Adipose tissue (tissue), 3 donors: ENCODE data around the gene DCP1A. TPM values are rescaled to one million over a fixed set of nuclear protein-coding genes. Genes with fewer than 3 reads are reported as not detected.

ENCODE experiments used
- H3K27ac ChIP-seq: one replicate; pipeline ENCODE4 v1.5.1; 2013; ENCODE audit warnings: low read depth, low read length
- WGBS, 3 donors: extraction: QIAGEN DNeasy Blood & Tissue Kit; methylation state at CpG; one replicate each; pipeline ENCODE4 v1.1.7; 2013; 5-methylcytosine and 5-hydroxymethylcytosine counted together
- polyA plus RNA-seq, 3 donors: library from polyadenylated mRNA; stranded (reverse); fragments of 200-250 nt; gene quantifications; one replicate each; pipeline ENCODE4 v1.2.3, GENCODE V29; 2013
- donor health status: healthy with polysubstance abuse.
- donor health status: Bipolar disorder and iron deficiency.
- donor health status: healthy.

The DCP1A gene
- polyA plus RNA-seq, 3 donors, result 3.9 to 10.1 (median 6.9) TPM

DNA sequence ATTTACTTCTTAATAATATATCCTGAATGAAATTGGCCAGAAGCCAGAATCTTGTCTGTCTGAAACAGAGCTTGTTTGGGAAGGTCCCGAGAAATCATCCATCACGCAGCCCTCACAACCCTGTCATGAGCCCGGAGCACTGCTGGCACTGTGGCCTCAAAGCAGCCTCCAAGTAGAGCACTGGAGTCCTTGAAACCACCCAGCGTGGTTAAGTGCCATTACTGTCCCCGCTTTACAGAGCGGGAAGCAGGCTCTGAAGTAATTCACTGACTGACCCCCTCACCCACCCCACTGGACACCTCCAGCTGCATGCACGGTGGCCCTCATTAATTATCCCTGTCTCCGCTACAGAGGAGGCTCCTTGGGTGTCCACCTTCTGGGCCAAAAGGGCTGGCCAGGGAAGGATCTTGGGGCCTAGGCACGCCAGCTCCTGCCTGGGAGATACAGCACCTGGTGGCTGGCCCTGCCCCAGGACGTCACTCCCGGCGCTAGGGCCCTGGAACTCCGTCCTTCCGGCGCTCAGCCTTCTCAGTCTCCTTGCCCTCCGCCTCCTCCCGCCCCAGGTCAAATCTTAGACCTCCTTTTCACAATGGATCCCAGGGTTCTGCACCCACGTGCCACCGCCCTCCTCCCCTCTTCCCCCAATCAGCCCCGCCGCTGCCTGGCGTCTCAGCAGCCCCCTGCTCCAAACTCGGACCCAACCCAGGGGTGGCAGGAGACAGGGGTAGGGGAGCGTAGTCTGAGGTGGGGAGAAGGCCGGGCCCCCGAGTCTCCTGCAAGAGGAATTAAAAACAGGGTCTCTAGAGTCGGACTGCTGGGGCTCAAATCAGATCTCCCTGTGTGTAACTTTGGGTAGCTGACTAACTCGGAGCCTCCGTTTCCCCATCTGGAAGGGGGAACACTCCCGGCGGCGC, 92.6 kb downstream of the DCP1A start:
- H3K27ac ChIP-seq, result no peak overlapping the region
- WGBS, 3 donors, result 1 to 3% (median 2%) methylated on average over 30 to 32 of the region's 32 CpGs

GRCh38 chr3:53253707-53254508, 93.4 kb downstream of the DCP1A start:
- no peak overlapping the region for H3K27ac ChIP-seq
- 47 to 54% (median 48%) methylated on average over 7 of the region's 7 CpGs for WGBS, 3 donors

GRCh38 chr3:53252947-53253322, 94.4 kb downstream of the DCP1A start:
- H3K27ac ChIP-seq, result peak overlapping the region; percentile 74
- WGBS, 3 donors, result 70 to 90% (median 81%) methylated on average over 8 of the region's 8 CpGs

- 30 to 38% (median 33%) methylated on average over 10 of the region's 10 CpGs for WGBS, 3 donors
- no peak overlapping the region for H3K27ac ChIP-seq
Measured at GRCh38 chr3:53252096-53252946, 95.0 kb downstream of the DCP1A start.

DNA sequence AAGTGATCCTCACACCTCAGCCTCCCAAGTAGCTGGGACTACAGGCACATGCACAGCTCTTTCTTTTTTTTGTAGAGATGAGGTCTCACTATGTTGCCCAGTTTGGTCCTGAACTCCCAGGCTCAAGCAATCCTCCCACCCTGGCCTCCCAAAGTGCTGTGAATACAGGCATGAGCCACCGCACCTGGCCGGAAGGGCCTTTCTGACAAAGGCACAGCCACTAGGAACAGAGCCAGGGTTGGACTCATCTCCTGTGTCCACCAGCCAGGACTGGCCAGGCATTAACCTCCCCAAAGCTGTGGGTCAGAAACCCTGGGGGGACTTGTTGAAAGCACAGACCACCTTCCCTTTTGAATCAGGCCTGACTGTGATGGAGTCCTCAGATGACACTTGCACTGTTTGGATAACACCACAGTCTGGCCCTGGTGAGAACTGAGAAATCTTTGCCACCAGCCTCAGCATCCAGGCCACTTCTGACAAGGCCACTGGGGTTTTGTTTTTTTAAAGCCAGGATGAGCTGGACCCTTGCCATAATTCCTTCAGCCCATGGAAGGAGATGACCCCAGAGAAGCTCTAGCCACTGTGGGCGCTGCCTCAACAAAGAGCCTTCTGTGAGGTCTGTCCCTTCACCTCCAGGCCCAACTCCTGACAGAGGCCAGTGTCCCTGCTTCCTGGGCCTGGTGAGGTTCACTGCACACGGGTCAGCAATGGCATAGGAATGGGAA, 96.3 kb downstream of the DCP1A start:
- no peak overlapping the region for H3K27ac ChIP-seq
- 72 to 82% (median 77%) methylated on average over 4 of the region's 4 CpGs for WGBS, 3 donors

GRCh38 chr3:53250453-53250852, 96.9 kb downstream of the DCP1A start:
- WGBS, 3 donors, result 72 to 98% (median 89%) methylated on average over 3 of the region's 3 CpGs
- H3K27ac ChIP-seq, result no peak overlapping the region

GRCh38 chr3:53248161-53248560, 99.2 kb downstream of the DCP1A start:
- no peak overlapping the region for H3K27ac ChIP-seq
- 79 to 86% (median 79%) methylated on average over 6 of the region's 6 CpGs for WGBS, 3 donors

GRCh38 chr3:53247619-53248018, 99.7 kb downstream of the DCP1A start:
- WGBS, 3 donors, result 27 to 62% (median 47%) methylated on average over 2 of the region's 2 CpGs
- no peak overlapping the region for H3K27ac ChIP-seq

- WGBS, 3 donors, result 55 to 91% (median 91%) methylated on average over 8 of the region's 8 CpGs
- H3K27ac ChIP-seq, result no peak overlapping the region
Measured at GRCh38 chr3:53244271-53244670, 103.1 kb downstream of the DCP1A start.

- WGBS, 3 donors, result 73 to 88% (median 79%) methylated on average over 8 of the region's 8 CpGs
- no peak overlapping the region for H3K27ac ChIP-seq
Measured at GRCh38 chr3:53243785-53244184, 103.6 kb downstream of the DCP1A start.

DNA sequence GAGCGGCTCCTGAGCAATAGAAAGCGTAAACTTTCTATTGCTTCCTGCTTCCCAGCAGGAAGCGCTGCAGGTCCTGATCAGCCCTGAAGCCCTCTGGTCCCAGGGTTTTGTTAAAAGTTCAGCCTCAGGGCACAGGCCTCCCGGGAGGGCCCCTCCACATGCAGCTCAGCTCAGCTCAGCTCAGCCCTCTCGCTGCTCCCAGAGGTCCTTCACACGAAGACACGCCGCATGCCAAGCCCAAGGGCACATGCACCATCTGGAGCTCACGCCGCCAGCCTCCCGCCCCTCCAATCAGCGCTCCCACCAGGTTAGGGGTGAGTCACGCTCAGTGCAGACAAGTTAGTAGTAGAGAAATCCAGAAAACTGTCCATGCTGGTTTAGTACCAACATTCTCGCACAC, 104.2 kb downstream of the DCP1A start:
- H3K27ac ChIP-seq, result no peak overlapping the region
- 41 to 61% (median 42%) methylated on average over 14 of the region's 14 CpGs for WGBS, 3 donors

DNA sequence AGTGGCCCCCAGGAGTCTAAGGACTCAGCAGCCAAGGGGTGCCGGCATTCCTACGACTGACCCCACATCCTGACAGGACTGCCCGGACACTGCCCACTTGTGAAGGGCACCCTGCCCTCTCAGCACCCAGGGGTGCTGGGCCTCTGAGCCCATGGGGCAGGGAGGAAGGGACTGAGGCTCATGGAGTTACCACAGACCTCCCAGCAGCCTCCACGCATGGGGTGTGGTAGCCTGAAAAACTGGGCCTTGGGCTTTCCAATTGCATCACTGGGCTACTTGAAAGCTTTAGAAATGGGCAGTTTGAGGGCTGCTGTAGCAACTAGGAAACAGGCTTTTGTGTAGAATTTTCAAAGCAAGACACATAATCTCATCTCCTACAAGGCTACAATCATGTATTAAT, 104.7 kb downstream of the DCP1A start:
- H3K27ac ChIP-seq, result no peak overlapping the region
- WGBS, 3 donors, result 49 to 77% (median 69%) methylated on average over 4 of the region's 4 CpGs

DNA sequence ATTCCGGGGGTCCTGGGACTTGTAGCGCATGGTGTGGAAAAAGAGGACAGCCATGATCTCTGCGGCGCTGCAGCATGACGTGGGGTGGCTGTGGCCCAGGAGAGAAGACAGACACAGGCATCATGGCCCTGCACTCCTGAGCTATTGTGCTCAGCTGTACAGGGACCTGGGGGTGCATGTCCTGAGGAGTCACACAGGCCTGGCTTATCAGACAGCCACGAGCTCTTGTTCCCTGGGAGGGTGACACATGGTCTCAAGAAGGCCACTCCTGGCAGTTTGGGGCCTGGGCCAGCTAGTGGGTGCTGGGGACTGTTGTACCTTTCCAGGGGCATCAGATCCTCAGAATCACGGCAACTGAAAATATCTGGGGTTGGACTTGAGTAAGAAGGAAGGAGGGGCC, 105.2 kb downstream of the DCP1A start:
- H3K27ac ChIP-seq, result no peak overlapping the region
- WGBS, 3 donors, result 60 to 90% (median 89%) methylated on average over 7 of the region's 7 CpGs

DNA sequence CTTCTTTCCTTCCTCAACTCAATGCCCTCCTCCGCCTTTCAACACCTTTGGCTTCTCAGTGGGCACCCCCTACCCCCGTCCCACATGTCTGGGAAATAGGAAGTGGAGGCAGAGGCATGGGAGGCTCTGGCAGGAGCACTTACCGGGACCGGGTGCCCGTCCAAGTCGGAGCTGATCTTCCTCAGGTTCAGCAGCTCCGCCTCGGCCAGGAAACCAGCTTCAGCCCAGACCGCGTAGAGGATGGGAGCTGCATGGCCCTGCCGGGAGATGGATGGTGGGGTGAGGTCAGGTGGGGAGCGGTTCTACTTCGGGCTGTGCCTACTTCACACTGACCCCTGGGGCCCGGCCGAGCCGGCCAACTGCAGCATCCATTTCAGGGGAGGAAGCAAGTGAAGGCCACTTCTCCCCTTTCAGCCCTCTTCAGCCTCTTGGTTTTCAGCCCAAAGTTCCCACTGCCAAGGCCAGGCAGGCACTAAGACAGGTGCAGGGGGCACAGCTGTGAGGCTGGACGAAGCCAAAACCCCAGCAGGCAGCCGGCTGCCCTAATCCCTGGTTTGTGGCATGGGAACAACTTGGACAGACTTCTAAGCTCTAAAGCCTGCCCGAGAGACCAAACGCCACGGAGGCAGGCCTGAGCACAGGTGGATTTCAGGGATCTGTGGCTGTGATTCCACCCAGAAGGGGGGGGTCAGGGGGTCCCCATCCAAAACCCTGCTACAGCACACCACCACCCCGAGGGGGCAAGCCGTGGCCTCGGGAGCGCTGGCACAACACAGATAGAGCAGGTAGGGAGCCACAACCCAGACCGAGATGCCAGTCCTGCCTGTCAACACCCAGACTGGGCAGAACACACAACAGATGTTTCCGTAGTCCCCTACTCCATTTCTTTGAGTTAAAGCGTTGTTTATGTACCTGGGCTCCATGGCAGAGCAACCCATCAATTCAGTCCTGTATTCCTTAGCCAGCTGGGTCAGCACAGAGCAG, 106.1 kb downstream of the DCP1A start:
- WGBS, 3 donors, result 66 to 88% (median 87%) methylated on average over 26 to 28 of the region's 28 CpGs
- H3K27ac ChIP-seq, result no peak overlapping the region

GRCh38 chr3:53239800-53240199, 107.5 kb downstream of the DCP1A start:
- no peak overlapping the region for H3K27ac ChIP-seq
- 65 to 84% (median 69%) methylated on average over 5 of the region's 5 CpGs for WGBS, 3 donors

DNA sequence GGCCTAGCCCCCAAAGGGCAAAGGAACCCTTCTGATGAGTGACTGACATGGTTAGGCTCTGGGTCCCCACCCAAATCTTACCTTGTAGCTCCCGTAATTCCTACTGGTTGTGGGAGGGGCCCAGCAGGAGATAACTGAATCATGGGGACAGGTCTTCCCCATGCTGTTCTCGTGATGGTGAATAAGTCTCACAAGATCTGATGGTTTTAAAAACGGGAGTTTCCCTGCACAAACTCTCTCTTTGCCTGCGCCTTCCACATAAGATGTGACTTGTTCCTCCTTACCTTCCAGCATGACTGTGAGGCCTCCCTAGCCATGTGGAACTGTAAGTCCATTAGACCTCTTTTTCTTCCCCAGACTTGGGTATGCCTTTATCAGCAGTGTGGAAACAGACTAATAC, 108.5 kb downstream of the DCP1A start:
- H3K27ac ChIP-seq, result no peak overlapping the region
- WGBS, 3 donors, result 72 to 91% (median 86%) methylated on average over 4 of the region's 4 CpGs
